HG03097 (cell line): ENCODE data around the gene ASTN2.

ENCODE experiments used
- ATAC-seq: cut with Tn5 transposase; IDR thresholded peaks from one replicate; pipeline ENCODE4 v1.9.1; 2021; ENCODE audit not compliant: unreplicated experiment, low FRiP score

The ASTN2 gene

DNA sequence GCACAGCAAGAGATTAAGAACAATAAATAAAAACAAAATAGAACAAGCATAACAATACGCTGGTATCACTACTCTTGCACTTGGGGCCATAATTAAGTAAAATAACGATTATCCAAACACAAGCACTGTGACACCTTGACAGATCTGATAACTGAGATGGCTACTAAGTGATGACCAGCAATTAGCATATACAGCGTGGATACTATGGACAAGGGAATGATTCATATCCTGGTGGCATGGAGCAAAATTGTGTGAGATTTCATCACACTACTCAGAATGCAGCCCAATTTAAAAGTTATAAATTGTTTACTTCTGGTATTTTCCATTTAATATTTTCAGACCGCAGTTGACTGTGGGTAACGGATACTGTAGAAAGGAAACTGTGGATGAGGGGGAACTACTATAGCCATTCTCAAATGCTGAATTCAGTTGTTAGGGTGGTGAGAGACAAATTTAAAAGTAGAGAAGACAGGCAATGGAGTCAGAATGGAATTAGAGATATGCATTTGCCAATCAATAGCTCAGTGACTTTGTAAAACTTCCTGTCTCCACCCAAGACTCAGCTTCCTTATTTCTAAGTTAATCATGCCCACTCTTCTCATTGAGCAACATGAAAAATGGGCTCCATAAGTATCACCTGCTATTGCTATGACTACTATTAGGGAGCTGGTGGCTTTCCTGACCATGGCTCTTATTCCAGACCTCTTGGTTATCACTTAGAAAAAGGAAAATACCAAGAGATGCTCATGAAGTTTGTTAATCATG is 427.0 kb downstream of the ASTN2 start:
- ATAC-seq, result no peak

DNA sequence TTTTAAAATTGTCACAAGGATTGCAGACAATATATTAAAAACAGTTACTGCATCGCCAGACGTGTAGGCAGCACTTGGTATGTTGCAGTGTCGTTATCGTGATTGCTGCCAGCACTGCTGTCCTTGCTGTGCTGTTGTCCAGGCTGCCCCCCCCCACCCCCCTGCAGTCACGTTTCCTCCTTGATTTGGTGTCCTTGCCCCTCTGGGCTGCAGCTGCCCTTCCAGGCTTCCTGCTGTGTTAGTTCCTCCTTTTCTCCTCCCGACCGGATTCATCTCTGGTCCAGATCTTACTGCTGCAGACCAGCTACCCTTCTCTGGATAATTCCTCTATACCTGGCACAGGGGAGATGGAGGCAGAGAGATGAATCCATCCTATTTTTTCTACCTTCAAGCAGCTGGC is 428.8 kb downstream of the ASTN2 start:
- no peak for ATAC-seq

DNA sequence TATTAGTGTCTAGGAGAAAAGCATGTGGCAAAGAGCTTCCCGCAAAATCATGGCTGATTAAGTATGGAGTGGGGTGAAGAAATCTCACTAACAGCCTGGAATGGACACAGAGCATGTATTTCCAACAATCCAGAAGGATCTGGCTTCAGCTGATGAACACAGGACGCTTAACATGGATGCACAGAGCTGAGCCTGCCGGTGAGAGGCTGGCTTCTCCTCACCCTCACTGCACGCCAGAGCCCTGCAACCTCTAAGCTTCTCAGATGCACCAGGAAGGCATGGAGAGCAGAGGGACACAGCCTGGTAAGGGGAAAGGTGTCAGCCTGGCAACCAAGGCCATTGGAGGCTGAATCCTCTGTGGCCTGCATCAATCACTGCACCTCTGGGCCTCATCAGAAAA is 429.3 kb downstream of the ASTN2 start:
- no peak for ATAC-seq

DNA sequence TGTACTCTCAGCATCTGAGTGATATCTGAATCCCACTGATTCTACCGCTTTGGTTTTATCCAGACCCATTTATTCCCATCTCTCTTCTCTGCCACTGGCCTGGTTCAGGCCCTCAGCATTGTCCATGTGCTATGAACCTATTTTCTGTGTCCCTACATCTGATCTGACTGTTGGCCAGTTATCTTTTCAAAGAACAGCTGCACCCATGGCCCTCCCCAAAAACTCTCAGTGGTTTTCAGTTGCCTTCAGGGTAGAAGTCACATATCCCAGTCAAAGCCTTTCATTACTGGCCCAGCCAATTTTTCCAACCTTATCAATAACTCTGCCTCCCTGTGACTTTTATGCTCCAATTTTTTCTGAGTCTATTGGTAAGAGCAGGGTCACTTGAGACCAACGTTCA is 430.7 kb downstream of the ASTN2 start:
- ATAC-seq, result no peak

DNA sequence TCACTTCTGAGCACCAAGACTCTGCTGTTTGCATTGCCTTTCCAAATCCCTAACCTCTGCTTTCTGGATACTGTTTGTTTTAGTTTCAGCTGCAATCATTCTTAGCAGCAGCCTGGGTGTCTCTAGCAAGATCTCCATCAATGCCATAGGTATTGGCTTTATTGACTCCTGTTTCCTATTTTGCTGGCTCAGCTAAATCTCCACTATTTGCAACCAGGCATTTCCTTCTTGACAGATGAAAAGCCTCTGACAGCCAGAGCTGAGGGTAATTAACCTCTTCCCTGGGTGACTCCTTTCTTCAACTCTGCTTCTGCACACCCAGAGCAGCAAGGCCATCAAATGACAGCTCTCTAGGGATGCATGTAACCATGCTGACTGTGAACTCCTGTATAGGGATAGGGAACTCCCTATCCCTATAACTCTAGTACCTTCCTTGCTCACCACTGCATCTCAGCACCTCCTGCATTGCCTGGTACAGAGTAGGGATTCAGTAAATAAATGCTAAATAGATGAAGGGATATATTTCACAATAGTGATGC is 434.2 kb downstream of the ASTN2 start:
- ATAC-seq, result no peak

DNA sequence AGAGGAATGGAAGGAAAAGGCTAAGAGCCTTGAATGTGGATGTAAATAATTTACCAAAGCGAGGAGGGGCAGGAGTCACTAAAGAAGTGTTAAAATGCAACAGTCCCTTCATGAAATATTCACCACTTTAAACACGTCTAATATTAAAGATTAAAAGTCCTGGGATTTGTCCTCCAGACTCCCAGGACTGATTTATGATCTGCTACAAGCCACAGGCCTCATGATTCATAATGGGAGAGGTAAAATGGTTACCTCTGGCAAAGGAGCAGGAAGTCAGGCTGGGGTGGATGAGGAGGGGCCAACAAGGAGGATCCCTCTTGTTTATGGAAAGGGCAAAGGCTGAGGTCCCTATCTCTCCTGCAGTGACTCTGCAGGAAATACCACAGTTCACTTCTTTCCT is 435.4 kb downstream of the ASTN2 start:
- no peak for ATAC-seq

DNA sequence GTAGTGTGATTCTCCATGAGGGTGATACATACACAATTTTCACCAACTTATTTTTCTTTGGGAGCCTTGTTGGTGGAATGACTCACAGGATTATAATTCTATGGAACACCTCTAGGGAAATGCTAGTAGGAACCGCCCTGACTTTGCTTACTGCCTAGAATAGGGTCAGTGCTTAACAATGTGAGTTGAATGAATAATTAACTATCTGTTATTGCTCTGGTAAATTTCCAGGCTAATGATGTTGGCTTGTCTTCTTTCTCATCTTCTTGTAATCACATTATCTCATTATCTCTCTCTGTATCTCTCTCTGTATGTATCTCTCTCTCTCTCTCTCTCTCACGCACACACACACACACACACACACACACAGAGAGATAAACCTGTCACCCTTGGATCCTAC is 436.7 kb downstream of the ASTN2 start:
- ATAC-seq, result no peak

DNA sequence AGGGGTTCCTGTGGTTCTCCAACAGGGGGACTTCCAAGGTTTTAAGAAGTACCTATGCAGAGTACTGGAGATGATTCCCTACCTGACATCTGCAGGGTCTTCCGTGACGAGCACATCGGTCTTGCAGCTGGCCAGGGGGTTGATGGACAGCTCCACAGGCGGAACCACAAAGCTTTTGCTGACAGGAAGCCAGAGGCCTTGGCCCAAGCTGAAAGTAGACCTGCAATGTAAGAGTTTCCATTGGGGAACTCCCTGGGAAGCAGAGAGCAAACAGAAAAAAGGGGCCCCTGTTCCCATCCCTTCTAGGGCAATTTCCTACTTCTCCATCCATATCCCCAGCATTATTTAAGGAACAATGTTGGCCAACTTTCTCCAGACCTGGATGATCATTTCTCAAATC is 439.7 kb downstream of the ASTN2 start:
- no peak for ATAC-seq

GRCh38 chr9:116966199-116966598 is 448.7 kb downstream of the ASTN2 start:
- no peak for ATAC-seq

DNA sequence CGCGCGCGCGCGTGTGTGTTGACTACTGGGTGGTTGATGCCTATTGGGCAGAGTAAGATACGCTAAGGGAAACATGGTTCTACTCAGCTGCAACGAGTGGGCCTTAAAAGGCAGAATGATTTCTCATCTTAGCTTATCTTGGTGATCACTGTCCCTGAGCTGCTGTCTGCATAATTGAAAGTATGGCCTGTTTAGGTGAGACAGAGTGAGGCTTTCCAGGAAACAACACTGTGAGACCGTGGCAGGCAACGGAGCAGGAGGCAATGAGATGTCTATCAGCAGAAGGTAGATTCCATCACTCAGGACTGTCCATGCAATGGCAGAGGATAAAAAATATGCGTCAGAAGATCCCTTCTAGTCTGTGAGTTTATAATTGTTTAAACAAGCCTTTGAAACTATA is 450.6 kb downstream of the ASTN2 start:
- no peak for ATAC-seq

- no peak for ATAC-seq
Measured at GRCh38 chr9:116959809-116960208, 455.0 kb downstream of the ASTN2 start.

DNA sequence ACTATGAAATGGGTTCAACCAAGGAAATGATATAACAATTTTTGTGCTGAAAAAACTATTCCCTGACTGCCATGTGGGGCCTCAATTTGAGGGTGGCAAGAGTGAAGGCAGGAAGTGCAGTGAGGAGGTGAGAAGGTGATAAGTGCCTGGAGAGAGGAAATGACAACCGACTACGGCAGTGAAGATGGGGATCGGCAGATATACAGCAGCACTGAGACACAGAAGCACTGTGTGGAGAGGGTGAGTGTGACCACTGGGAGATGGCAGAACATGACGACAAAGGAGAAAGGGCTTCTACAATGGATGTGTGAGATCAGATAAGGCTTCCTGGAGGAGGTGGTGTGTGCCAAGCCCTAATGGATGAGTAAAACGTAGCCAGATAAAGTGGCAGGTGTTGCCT is 456.0 kb downstream of the ASTN2 start:
- no peak for ATAC-seq

DNA sequence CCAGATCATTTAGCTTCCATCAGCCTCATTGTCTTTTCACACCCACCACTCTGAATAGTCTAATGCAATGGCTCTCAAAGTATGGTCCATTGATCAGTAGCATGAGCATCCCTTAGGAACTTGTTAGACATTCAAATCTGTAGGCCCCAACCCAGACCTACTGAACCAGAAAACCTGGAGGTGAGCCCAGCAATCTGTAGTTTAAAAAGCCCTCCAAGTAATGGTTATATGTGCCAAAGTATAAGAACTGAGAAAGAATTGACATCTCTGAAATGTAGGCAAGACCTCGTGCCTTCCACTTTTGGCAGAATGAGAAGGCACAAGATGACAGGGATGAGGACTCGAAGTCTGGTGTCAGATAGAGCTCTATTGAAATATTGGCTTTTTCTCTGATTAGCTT is 460.1 kb downstream of the ASTN2 start:
- ATAC-seq, result no peak

- ATAC-seq, result no peak
Measured at GRCh38 chr9:116953271-116953670, 461.6 kb downstream of the ASTN2 start.

DNA sequence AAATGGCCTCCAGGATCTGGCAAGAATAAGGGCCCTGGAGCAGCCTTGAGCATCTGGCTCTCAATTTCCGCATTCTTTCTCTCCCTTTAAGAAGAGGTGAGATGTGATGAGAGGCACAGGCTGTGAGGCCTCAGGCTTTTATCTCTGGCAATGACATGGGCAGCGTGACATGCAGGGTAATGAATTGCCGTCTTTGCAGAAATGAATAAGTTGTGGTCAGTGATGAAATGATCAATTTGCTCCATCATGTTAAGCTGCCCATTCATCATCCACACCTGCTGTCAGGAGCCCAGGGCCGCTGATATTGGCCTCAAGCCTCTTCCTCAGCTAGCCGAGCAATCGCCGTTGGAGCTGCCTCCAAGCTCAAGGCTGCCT is 462.4 kb downstream of the ASTN2 start:
- ATAC-seq, result no peak

DNA sequence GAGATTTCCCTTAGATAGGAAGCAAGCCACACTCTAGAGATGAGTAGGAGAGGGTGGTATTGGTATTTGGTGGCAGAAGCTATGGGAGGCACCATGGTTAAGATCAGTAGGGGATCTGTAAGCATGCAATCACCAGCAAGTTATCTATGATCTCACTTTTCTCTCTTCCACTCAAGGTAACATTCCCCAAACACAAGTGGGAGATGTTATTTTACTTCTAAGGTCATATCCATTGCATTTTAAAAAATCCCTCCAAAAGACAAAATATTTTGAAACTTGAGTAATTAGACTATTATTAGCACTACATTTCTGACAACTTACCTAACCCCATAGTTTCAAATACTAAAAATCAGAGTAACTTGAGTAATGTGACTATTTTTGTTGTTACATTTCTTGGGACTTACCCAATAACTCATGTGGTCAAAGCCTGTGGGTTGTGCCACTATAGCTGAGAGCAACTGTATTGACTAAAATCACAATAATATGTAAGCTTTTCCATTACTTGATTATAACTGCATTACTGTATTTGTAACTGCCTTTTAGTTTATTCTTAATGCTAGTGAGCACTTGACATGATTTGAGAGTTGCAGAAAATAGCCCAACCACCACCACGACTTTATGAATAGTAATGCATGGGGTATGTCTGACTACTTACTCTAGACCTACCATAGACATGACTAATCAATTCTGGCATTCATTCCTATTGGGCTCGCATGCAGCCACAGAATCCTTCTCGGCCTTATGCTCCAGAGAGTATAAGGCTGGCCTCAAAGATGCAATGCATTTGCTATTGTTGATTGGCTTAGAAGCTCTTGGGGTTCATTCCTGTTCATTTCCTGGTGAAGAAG is 463.0 kb downstream of the ASTN2 start:
- ATAC-seq, result peak; percentile 76

DNA sequence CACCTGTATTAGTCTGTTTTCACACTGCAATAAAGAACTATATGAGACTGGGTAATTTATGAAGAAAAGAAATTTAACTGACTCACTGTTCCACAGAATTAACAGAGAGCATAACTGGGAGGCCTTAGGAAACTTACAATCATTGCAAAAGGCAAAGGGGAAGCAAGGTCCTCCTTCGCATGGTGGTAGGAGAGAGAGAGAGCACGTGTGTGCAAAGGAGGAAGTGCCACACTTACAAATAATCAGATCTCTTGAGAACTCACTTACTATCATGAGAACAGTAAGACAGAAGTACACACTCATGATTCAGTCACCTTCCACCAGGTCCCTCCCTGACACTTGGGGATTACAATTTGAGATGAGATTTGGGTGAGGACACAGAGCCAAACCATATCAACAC is 469.0 kb downstream of the ASTN2 start:
- ATAC-seq, result no peak

DNA sequence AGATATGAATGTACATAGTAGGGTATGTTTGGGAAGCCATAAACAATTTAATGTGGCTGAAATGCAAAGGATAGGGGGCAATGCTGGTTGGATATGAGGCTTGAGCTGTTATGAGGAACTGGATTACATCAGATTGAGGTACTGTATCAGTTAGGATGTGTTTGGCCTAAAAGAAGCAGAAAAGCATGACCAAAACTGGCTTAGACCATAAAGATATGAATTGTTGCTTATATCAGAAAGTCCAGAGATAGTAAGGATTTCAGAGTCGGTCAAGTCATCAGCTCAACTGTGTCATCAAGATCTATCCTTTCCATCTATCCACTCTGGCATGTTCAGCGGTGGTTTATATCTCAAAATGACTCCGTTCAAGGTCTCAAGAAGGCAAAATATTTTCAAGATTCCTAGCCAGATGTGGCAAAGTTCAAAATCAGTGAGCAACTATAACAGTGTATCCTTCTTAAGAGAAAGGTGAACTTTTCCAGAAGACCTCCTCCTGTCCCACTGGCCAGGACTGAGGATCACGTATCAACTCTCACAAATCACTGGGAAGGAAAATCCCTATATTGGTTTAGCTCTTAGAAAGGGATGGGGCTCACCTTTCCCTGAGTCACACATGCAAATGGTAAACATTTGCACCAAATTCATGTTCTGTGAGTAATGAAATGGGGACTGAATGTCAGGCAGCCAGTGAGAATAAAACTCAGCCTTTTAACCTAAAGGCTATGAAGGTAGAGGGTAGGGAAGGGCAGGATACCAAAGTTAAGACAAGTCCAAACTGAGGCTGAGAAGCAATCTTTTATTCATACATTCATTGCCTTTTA is 469.9 kb downstream of the ASTN2 start:
- no peak for ATAC-seq

DNA sequence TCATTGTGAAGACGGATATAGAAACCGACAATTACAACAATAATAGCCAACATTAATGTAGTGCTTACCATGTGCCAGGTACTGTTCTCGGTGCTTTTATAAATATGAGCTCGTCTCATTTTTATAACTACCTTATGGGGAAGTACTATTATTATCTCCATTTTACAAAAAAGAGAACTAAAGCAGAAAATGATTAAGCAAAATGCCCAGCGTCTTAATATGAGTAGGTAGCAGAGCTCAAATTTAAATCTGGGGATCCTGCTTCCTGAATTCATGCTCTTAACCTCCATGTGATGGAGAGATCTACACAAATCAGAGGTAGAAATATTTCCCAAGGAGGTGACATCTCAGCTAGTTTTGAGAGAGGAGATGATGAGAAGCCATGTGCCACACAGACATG is 470.9 kb downstream of the ASTN2 start:
- ATAC-seq, result no peak

DNA sequence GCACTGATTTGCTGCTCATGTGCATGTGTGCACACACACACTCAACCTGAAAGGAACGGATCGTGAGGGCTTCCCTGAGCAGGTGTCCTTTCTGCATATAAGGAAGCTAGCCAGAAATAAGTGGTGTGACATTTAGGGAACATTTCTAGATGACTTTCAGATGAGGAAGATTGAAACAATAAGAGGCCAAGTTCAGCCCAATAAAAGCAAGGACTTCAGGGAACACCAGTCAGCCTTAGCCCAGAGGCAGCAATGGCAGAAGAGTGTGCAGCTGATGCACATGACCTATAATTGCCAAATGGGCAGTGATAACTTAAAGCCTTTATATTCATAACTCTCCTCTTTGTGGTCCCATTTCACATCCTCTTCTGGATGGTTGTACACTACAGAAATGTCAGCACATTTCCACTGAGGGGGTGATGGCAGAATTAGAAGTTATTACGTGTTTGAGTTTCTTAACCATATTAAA is 472.2 kb downstream of the ASTN2 start:
- no peak for ATAC-seq

DNA sequence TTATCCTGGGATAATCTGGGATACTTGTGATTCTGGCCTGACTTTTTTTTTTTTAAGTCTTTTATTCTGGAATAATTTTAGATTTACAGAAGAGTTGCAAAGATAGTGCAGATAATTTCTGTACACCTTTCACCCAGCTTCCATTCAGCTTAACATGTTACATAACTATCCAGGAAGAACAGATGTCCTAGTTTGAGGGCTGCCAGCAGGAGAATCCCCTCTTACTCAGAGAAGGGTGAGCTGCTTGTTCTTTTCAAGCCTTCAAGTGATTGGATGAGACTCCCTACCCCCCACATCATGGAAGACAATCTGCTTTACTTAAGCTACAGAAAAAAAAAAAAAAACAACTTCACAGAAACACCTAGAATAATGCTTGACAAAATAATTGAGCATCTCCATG is 473.6 kb downstream of the ASTN2 start:
- ATAC-seq, result no peak
